B cell (primary cell): Measurements from ENCODE around the gene NPHP4. TPM values are rescaled to one million over a fixed set of nuclear protein-coding genes. Genes with fewer than 3 reads are reported as not detected.

Experiments
- ATAC-seq: fragments of 200-7000 bp; cut with Tn5 transposase; one replicate; pipeline ENCODE4 v1.10.0; 2021; ENCODE audit warnings: low read depth, mild to moderate bottlenecking, moderate number of reproducible peaks, moderate library complexity
- CTCF ChIA-PET: fragments of 350-600 bp; sonication (Branson Sonifier 250); formaldehyde crosslinking; loops from one replicate; lab custom pipeline; 2021; ENCODE audit warnings: antibody characterized with exemption, inconsistent platforms; lab: Charles Lee
- POLR2A ChIA-PET: fragments of 350-600 bp; sonication (Branson Sonifier 250); formaldehyde crosslinking; loops from one replicate; lab custom pipeline; 2021; ENCODE audit warnings: antibody characterized with exemption; lab: Charles Lee
- DNase-seq: peaks from one replicate; pipeline ENCODE4 v3.0.0; 2013
- H2AFZ ChIP-seq: 2 replicates; pipeline ENCODE4 v1.6.1; 2012; ENCODE audit warnings: mild to moderate bottlenecking, low read depth, low read length; ENCODE audit not compliant: insufficient read depth, poor library complexity, severe bottlenecking
- H3K27ac ChIP-seq, 2 donors: 1 replicate in 1 of 2; 2 replicates in 1 of 2; pipeline ENCODE4 v1.5.1; 2012 to 2013; ENCODE audit warnings: low read length in 2 of 2, mild to moderate bottlenecking in 2 of 2, moderate library complexity in 1 of 2
- H3K27me3 ChIP-seq, 4 experiments: fragments of 200-600 bp in 1 of 4; sonication (generic) in 1 of 4; replicated peaks in 1 of 4; 1 replicate in 2 of 4; 2 replicates in 2 of 4; pipeline versions ENCODE4 v1.6.1 to v1.7.0; 2013 to 2016; ENCODE audit warnings: low read length in 3 of 4, mild to moderate bottlenecking in 2 of 4, mixed read lengths in 1 of 4, moderate library complexity in 1 of 4; ENCODE audit not compliant: insufficient read depth in 4 of 4, control insufficient read depth in 3 of 4; ENCODE audit errors: control extremely low read depth in 1 of 4
- H3K36me3 ChIP-seq, 2 experiments: replicated peaks in 1 of 2; 1 replicate in 1 of 2; 2 replicates in 1 of 2; pipeline versions ENCODE4 v1.6.1 to v1.7.1; 2013; ENCODE audit warnings: low read length in 1 of 2; ENCODE audit not compliant: insufficient read depth in 2 of 2, control insufficient read depth in 1 of 2; ENCODE audit errors: control extremely low read depth in 1 of 2, extremely low read depth in 1 of 2
- H3K4me1 ChIP-seq, 2 donors: fragments of 200-600 bp in 1 of 2; sonication (generic) in 1 of 2; 1 replicate in 1 of 2; 2 replicates in 1 of 2; pipeline versions ENCODE4 v1.5.1 to v1.6.1; 2013 to 2017; ENCODE audit warnings: low read length in 2 of 2; ENCODE audit not compliant: control insufficient read depth in 2 of 2, insufficient read depth in 2 of 2
- H3K4me2 ChIP-seq: replicated peaks from 2 replicates; pipeline ENCODE3; 2012; ENCODE audit warnings: mild to moderate bottlenecking, low read depth, low read length; ENCODE audit not compliant: poor library complexity, severe bottlenecking
- H3K4me3 ChIP-seq, 5 experiments: fragments of 200-600 bp in 1 of 5; sonication (generic) in 1 of 5; 1 replicate in 3 of 5; 2 replicates in 2 of 5; pipeline versions ENCODE4 v1.5.1 to v1.7.0; 2011 to 2016; ENCODE audit warnings: low read length in 4 of 5, mild to moderate bottlenecking in 4 of 5, low read depth in 2 of 5, control low read depth in 1 of 5, moderate library complexity in 1 of 5; ENCODE audit not compliant: insufficient read depth in 1 of 5; ENCODE audit errors: control extremely low read depth in 1 of 5, extremely low read depth in 1 of 5
- H3K79me2 ChIP-seq: fragments of 200-600 bp; sonication (generic); one replicate; pipeline ENCODE4 v1.6.0; 2016; ENCODE audit warnings: low read length; ENCODE audit not compliant: control insufficient read depth, insufficient read depth
- H3K9ac ChIP-seq: fragments of 200-600 bp; sonication (generic); 2 replicates; pipeline ENCODE4 v1.6.1; 2017; ENCODE audit warnings: mild to moderate bottlenecking, low read length, moderate library complexity
- H3K9me3 ChIP-seq, 3 donors: one replicate each; pipeline versions ENCODE4 v1.6.1 to v1.7.1; 2013; ENCODE audit warnings: low read length in 2 of 3; ENCODE audit not compliant: control insufficient read depth in 2 of 3, insufficient read depth in 1 of 3; ENCODE audit errors: control extremely low read depth in 1 of 3
- H4K20me1 ChIP-seq: 2 replicates; pipeline ENCODE4 v1.6.0; 2012; ENCODE audit warnings: mild to moderate bottlenecking, low read length; ENCODE audit not compliant: insufficient read depth, control insufficient read depth, poor library complexity, severe bottlenecking
- H3K27ac Mint-ChIP-seq: one replicate; pipeline ENCODE4 v1.8.0; 2021; ENCODE audit warnings: mixed read lengths
- H3K27me3 Mint-ChIP-seq: one replicate; pipeline ENCODE4 v1.8.0; 2021; ENCODE audit warnings: mixed read lengths
- H3K4me1 Mint-ChIP-seq: one replicate; pipeline ENCODE4 v1.8.0; 2021; ENCODE audit warnings: mixed read lengths
- H3K4me3 Mint-ChIP-seq: one replicate; pipeline ENCODE4 v1.8.0; 2021; ENCODE audit warnings: mixed read lengths
- H3K9me3 Mint-ChIP-seq: one replicate; pipeline ENCODE4 v1.8.0; 2022; ENCODE audit warnings: mixed read lengths; ENCODE audit not compliant: insufficient read depth
- EZH2 ChIP-seq: IDR thresholded peaks from 2 replicates; pipeline ENCODE4 v1.6.1; 2012; ENCODE audit warnings: borderline replicate concordance, low read depth, mild to moderate bottlenecking, moderate library complexity, low read length; ENCODE audit not compliant: insufficient read depth, poor library complexity, severe bottlenecking
- WGBS: methylation state at CpG from one replicate; pipeline ENCODE4 v1.1.5; 2013; ENCODE audit warnings: missing lambda C conversion rate; ENCODE audit not compliant: insufficient coverage; 5-methylcytosine and 5-hydroxymethylcytosine counted together
- intact Hi-C: fragments of 100-400 bp; cut with micrococcal nuclease; formaldehyde crosslinking; loops from one replicate; pipeline ENCODE4 v1.10.0; 2022
- polyA plus RNA-seq: library from polyadenylated mRNA; depleted of rRNA; stranded (reverse); fragments of >200 nt; gene quantifications from 2 replicates; pipeline ENCODE4 v1.2.3, GENCODE V29; 2012
- total RNA-seq, 2 donors: library from RNA; stranded (reverse); fragments of 120-200 nt in 1 of 2; gene quantifications; 1 replicate in 1 of 2; 2 replicates in 1 of 2; pipeline versions ENCODE4 v1.2.3 to v1.2.4, GENCODE V29; 2013 to 2022
- TF ChIP-seq, protein P1 (sequence below): fragments of 200-600 bp; IDR thresholded peaks from one replicate; pipeline ENCODE4 v1.8.0; 2022; ENCODE audit warnings: antibody characterized with exemption, mild to moderate bottlenecking

NPHP4 gene
- total and polyA plus RNA-seq, 2 donors (not counting 1 experiment from before 2014, with no cell fraction given), result 6.5 to 14.8 TPM

DNA sequence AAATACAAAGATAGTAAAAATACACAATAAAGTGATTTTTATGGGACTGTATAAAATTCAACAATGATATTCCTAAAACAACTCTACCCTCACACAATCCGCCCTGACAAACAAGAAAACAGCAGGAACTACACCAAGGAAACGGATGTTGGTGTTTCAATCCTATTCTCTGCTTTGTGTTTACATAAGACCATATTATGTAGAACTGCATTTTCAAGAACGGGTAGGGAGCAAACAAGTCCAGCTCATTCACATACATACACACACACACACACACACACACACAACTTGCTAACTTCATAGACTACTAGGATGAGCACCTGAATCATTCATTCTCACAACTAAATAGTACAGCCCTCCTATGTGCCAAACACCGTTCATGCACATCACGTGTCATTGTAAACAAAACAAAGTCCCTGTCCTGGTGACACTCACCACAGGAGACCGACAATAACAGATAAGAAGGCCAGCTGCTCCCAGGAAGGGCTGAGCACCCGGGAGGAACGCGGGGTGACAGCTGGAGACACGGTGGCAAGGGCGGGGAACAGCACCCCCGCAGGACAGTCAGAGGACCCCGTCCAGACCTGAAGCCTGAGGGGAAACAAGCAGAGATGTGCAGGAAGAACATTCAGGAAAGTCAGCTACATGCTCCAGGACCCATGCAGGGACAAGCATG lies 43.0 kb downstream of the NPHP4 start:
- ATAC-seq (no peak), DNase-seq (no peak)
- Histone ChIP-seq H3K79me2 (no peaks in the 10 kb centered on the region), H3K4me1 (peaks cover 0 to 4% of the 10 kb centered on the region in 2 donors), H2AFZ (no peak overlapping the region), H3K9ac (no peak overlapping the region), H4K20me1 (no peaks in the 10 kb centered on the region), H3K27ac (no peak overlapping the region), H3K9me3 (peaks cover 0 to 4% (median 0%) of the 10 kb centered on the region in 3 donors), H3K4me3 (no peak overlapping the region), H3K36me3 (no peaks in the 10 kb centered on the region), H3K4me2 (no peak overlapping the region), H3K27me3 (no peaks in the 10 kb centered on the region)
- CTCF ChIA-PET, result no interaction called here
- Mint-ChIP-seq H3K4me1 (no peaks in the 10 kb centered on the region), H3K4me3 (no peak overlapping the region), H3K27ac (no peak overlapping the region), H3K9me3 (no peaks in the 10 kb centered on the region), H3K27me3 (no peaks in the 10 kb centered on the region)
- POLR2A ChIA-PET, result no interaction called here
- intact Hi-C loops, result no loop called here
- 95% methylated on average over 10 of the region's 13 CpGs for WGBS
- TF ChIP-seq, protein P1, sequence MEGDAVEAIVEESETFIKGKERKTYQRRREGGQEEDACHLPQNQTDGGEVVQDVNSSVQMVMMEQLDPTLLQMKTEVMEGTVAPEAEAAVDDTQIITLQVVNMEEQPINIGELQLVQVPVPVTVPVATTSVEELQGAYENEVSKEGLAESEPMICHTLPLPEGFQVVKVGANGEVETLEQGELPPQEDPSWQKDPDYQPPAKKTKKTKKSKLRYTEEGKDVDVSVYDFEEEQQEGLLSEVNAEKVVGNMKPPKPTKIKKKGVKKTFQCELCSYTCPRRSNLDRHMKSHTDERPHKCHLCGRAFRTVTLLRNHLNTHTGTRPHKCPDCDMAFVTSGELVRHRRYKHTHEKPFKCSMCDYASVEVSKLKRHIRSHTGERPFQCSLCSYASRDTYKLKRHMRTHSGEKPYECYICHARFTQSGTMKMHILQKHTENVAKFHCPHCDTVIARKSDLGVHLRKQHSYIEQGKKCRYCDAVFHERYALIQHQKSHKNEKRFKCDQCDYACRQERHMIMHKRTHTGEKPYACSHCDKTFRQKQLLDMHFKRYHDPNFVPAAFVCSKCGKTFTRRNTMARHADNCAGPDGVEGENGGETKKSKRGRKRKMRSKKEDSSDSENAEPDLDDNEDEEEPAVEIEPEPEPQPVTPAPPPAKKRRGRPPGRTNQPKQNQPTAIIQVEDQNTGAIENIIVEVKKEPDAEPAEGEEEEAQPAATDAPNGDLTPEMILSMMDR, result no peak
- no peak for TF ChIP-seq EZH2

DNA sequence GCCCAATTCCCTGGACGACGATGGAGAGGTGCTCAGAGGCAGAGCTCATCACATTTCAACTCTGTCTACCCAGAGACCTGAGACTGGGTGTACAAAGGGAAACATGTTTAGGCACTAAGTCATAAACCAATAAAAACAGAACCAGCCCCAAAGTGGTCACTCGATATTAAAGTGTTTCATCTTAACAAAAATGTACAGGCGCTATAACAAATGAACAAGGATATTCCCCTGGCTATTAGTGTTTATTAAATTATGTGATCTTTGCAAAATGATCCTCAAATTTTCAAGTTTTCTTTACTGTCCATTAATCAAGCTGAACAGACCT lies 43.6 kb downstream of the NPHP4 start:
- intact Hi-C loops, result no loop called here
- Mint-ChIP-seq H3K27ac (no peak overlapping the region), H3K4me1 (no peaks in the 10 kb centered on the region), H3K27me3 (no peaks in the 10 kb centered on the region), H3K9me3 (no peaks in the 10 kb centered on the region), H3K4me3 (no peak overlapping the region)
- no peaks in the 10 kb centered on the region for H4K20me1 ChIP-seq
- H3K79me2 ChIP-seq, result no peaks in the 10 kb centered on the region
- no peaks in the 10 kb centered on the region for H3K27me3 ChIP-seq
- no peak for TF ChIP-seq EZH2
- TF ChIP-seq, protein P1, result no peak
- no CpG with 5 or more reads among the region's 4 CpGs for WGBS
- no peak for DNase-seq
- ATAC-seq, result no peak
- POLR2A ChIA-PET, result no interaction called here
- H3K27ac ChIP-seq, result no peak overlapping the region
- CTCF ChIA-PET, result no interaction called here
- H3K9me3 ChIP-seq, result peaks cover 0 to 4% (median 0%) of the 10 kb centered on the region in 3 donors
- no peak overlapping the region for H3K4me3 ChIP-seq
- H3K4me2 ChIP-seq, result no peak overlapping the region
- H3K36me3 ChIP-seq, result no peaks in the 10 kb centered on the region
- H3K9ac ChIP-seq, result no peak overlapping the region
- H2AFZ ChIP-seq, result no peak overlapping the region
- H3K4me1 ChIP-seq, result peaks cover 0 to 4% of the 10 kb centered on the region in 2 donors
